HL-60/S4 treated with retinoic acid at 250 ng/mL for 4 days and 3 days (cell line): ENCODE data around the gene ACSM5.
"Not testable (repeated sequence)": the region's sequence is repeated elsewhere in the genome, so short reads cannot be mapped to it uniquely, and the experiment has no call there.

Experiments
- in situ Hi-C: fragments of 300-500 bp; cut with MboI; formaldehyde crosslinking; loops from 2 replicates; pipeline ENCODE4 v1.7.0; 2022; ENCODE audit warnings: low sequenced_read_pairs

The ACSM5 gene

DNA sequence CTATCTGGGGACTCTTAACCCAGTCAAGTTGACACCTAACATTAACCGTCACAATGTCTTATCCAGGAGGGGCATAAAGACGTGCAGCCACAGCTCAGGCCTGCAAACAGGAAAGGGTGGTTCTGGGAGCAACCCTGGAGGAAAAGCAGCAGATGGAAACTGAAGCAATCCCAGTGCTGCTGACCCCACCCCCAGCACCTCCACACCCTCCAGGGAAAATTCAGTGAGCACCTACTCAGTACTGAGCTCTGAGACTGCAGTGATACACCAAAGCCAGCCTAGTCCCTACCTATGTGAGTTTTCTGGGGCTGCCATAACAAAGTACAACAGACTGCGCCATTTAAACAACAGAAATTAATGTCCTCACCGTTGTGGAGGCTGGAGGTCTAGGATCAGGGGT is 32.5 kb downstream of the ACSM5 start:
- in situ Hi-C loops = not testable (repeated sequence)

GRCh38 chr16:20446652-20447393 is 37.5 kb downstream of the ACSM5 start:
- in situ Hi-C loops = not testable (repeated sequence)

- in situ Hi-C loops = not testable (repeated sequence)
Measured at GRCh38 chr16:20451364-20451763, 42.0 kb downstream of the ACSM5 start, which contains the start of gene ACSM2A. ACSM2A (plus strand) TSS chr16:20451521; CDS start chr16:20460115, 8,594 bp downstream.

GRCh38 chr16:20453633-20454032 is 44.3 kb downstream of the ACSM5 start:
- in situ Hi-C loops = not testable (repeated sequence)

- in situ Hi-C loops = not testable (repeated sequence)
Measured at GRCh38 chr16:20459227-20459626, 49.9 kb downstream of the ACSM5 start.

DNA sequence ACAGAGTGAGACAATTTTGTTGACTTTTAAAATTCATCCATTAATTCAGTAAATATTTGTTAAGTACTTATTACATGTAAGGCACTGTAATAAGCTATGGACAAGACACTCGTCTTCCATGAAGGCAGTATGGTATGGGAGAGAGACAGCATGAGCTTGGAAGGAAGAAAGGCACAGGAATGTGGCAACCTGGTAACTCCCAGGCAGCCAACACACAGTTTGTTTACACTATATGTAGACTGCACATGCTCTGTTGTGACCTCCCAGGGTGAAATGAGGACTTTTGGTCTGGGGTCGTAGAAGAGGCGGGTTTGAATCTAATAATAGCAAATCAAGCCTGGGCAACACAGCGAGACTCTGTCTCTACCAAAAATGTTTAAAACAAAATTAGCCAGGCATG is 51.0 kb downstream of the ACSM5 start:
- in situ Hi-C loops = not testable (repeated sequence)

GRCh38 chr16:20468954-20469353 is 59.6 kb downstream of the ACSM5 start:
- in situ Hi-C loops = not testable (repeated sequence)

DNA sequence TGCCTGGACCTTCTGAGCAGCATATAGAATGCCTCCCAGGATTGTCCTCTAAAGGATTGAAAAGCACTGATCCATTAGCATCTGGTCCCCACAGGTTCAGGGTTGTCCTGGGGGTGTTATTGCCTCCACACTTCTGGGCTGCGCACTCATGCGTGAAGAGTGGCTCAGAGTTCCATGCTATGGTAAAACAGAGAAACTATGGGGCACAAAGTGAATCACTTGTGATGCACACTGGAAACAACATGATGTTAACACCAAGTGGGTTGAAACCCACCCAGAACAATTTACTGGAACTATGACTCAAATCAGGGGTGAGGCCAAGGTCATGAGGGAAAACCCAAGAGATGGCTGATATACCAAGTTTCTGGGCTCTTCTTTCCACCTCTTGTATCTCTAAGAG is 60.6 kb downstream of the ACSM5 start:
- in situ Hi-C loops = not testable (repeated sequence)

DNA sequence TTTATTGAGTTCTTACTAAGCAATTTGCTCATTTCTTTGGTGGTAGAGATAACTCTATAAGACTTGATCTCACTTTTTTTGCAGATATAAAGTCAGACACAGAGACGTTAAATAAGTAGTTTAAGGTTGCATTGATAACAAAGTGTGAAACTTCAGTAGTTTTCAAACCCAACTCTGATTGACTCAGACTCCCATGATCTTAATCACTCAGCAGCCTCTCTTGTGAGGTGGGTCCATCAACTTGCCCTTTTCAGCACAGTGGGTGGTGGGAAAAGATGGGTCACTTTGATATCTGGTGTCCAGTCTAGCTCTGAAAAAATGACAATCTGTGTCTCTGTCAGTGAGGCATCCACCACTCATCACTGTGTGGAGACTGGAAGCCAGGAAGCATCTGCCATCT is 61.4 kb downstream of the ACSM5 start:
- in situ Hi-C loops = not testable (repeated sequence)

GRCh38 chr16:20477188-20477744 is 67.9 kb downstream of the ACSM5 start:
- in situ Hi-C loops = not testable (repeated sequence)

DNA sequence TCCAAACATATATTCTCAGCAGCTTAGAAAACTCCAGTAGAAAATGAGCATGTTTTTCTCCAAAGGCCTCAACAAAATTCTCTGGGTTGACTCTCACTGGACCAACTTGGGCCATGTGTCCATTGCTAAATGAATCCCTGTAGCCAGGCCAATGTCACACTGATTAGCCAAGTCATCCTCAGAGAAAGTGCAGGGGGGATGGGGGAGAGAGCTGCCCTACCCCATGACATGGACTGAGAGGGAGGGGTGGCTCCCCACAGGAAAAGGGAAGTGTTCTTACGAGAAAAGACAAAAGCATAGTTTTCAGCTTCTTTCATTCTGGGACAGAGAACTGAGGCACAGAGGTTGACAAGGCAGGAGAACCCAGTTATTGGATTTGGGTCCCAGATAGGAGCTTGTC is 74.7 kb downstream of the ACSM5 start:
- in situ Hi-C loops = not testable (repeated sequence)

DNA sequence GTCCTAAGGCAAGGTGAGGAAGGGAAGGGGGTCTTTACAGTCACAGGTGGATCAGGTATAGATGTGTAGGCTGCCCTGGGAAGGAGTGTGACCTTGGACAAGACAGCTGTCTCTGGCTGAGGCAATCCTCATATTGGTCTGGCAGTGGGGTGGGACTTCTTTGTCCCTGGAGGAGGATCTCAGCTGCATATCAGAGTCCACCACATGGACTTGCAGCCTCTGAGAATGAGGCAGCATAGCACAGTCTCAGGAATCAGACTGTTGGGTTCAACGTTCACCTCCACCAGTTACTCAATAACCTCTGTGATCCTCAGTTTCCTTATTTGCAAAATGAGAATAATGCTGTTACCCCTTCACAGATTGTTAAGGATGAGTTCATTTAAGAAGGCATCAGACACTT is 75.4 kb downstream of the ACSM5 start:
- in situ Hi-C loops = no loop called here

- in situ Hi-C loops = no loop called here
Measured at GRCh38 chr16:20485408-20485807, 76.1 kb downstream of the ACSM5 start.
